A549 (cell line): ENCODE results near the gene TMEM100. TPM values are rescaled to one million over a fixed set of nuclear protein-coding genes. Genes with fewer than 3 reads are reported as not detected.
A peak's percentile ranks its signal among the peaks of the same experiment; 100 is the strongest.

Source experiments
- ATAC-seq, 2 experiments: fragments of 200-7000 bp in 1 of 2; fragments of >200 bp in 1 of 2; cut with Nextera tagmentation in 1 of 2; cut with Tn5 transposase in 1 of 2; 3 replicates each; pipeline versions ENCODE4 v1.8.0 to v1.9.1; 2018 to 2020; ENCODE audit warnings: mild to moderate bottlenecking in 1 of 2, moderate library complexity in 1 of 2
- CTCF ChIA-PET: fragments of 300-600 bp; sonication (Branson Sonifier 250); formaldehyde crosslinking; extraction: SDS; loops from one replicate; lab custom pipeline; 2021; ENCODE audit warnings: antibody characterized with exemption, inconsistent platforms; lab: Yijun Ruan, JAX
- POLR2A ChIA-PET: fragments of 350-600 bp; formaldehyde crosslinking; extraction: SDS; loops from one replicate; lab custom pipeline; 2021; ENCODE audit warnings: antibody characterized with exemption, inconsistent platforms; lab: Yijun Ruan, JAX
- DNase-seq, 2 experiments: peaks; one replicate each; pipeline versions ENCODE4 v3.0.0 to v3.0.0-alpha.2; 2011 to 2016; ENCODE audit warnings: low read depth in 1 of 2, low spot score in 1 of 2
- FAIRE-seq: peaks from 2 replicates; lab custom pipeline; 2011; peaks lifted over from hg19 to GRCh38; lab: Jason Lieb, UNC
- H3K27ac ChIP-seq, 2 experiments: fragments of >200 bp; sonication (Bioruptor Twin); formaldehyde crosslinking; 3 replicates each; pipeline ENCODE4 v1.5.1; 2016 to 2017
- H3K4me1 ChIP-seq: fragments of >200 bp; sonication (Bioruptor Twin); formaldehyde crosslinking; 3 replicates; pipeline ENCODE4 v1.6.1; 2016
- H3K4me2 ChIP-seq: fragments of >200 bp; sonication (Bioruptor Twin); formaldehyde crosslinking; 3 replicates; pipeline ENCODE4 v1.6.1; 2016
- H3K4me3 ChIP-seq: fragments of >200 bp; sonication (Bioruptor Twin); formaldehyde crosslinking; 3 replicates; pipeline ENCODE4 v1.5.1; 2016
- H3K9me3 ChIP-seq: fragments of >200 bp; sonication (Bioruptor Twin); formaldehyde crosslinking; 3 replicates; pipeline ENCODE4 v1.6.1; 2016
- CBX8 ChIP-seq: fragments of 200-600 bp; sonication (generic); IDR thresholded peaks from 2 replicates; pipeline ENCODE4 v1.6.1; 2016
- CTCF ChIP-seq: fragments of >200 bp; sonication (Bioruptor Twin); formaldehyde crosslinking; IDR thresholded peaks from 3 replicates; pipeline ENCODE4 v1.5.1; 2016
- E2F6 ChIP-seq: IDR thresholded peaks from 2 replicates; pipeline ENCODE4 v1.6.1; 2012; ENCODE audit warnings: low read depth, borderline replicate concordance
- EHF ChIP-seq: fragments of 250-450 bp; sonication (Bioruptor Pico); IDR thresholded peaks from 2 replicates; pipeline ENCODE4 v1.5.0; 2020; ENCODE audit warnings: mild to moderate bottlenecking
- ESRRA ChIP-seq: fragments of 150-350 bp; IDR thresholded peaks from 2 replicates; pipeline ENCODE4 v1.6.1; 2014; ENCODE audit warnings: mild to moderate bottlenecking, low read length, borderline replicate concordance
- FOSB ChIP-seq: fragments of 250-450 bp; sonication (Bioruptor Pico); IDR thresholded peaks from 2 replicates; pipeline ENCODE4 v1.5.0; 2020; ENCODE audit warnings: mild to moderate bottlenecking, moderate library complexity
- HDAC2 ChIP-seq: fragments of 200-600 bp; sonication (generic); IDR thresholded peaks from 2 replicates; pipeline ENCODE4 v1.6.1; 2016
- MAFK ChIP-seq: fragments of 450-650 bp; IDR thresholded peaks from 2 replicates; pipeline ENCODE4 v1.6.1; 2014; ENCODE audit not compliant: partially characterized antibody
- MAZ ChIP-seq: fragments of 150-350 bp; IDR thresholded peaks from 2 replicates; pipeline ENCODE4 v1.6.1; 2014; ENCODE audit warnings: antibody characterized with exemption, low read depth, low read length, borderline replicate concordance
- NPAS2 ChIP-seq: fragments of 250-450 bp; sonication (Bioruptor Pico); IDR thresholded peaks from 2 replicates; pipeline ENCODE4 v1.8.0; 2022; ENCODE audit warnings: mild to moderate bottlenecking, moderate library complexity, borderline replicate concordance
- RNF2 ChIP-seq: fragments of 200-600 bp; sonication (generic); IDR thresholded peaks from 2 replicates; pipeline ENCODE4 v1.6.1; 2016; ENCODE audit warnings: low read depth, mild to moderate bottlenecking, antibody characterized with exemption, moderate library complexity, borderline replicate concordance
- ZFP36 ChIP-seq: fragments of 450-650 bp; IDR thresholded peaks from 2 replicates; pipeline ENCODE4 v1.6.1; 2014; ENCODE audit warnings: borderline replicate concordance; ENCODE audit not compliant: partially characterized antibody
- WGBS: methylation state at CpG from one replicate; pipeline ENCODE4 v1.1.6; 2017; ENCODE audit errors: missing lambda C conversion rate; 5-methylcytosine and 5-hydroxymethylcytosine counted together
- polyA plus RNA-seq, 4 experiments: library from polyadenylated mRNA; depleted of rRNA in 3 of 4; stranded (reverse); fragments of >200 nt; fragmentation: RNase III in 1 of 4; extraction: RNeasy Plus Mini Kit Qiagen cat#74134 plus additional on column Dnase treatment in 1 of 4; gene quantifications; 2 replicates in 3 of 4; 3 replicates in 1 of 4; pipeline ENCODE4 v1.2.3, GENCODE V29; 2011 to 2017

The TMEM100 gene
- polyA plus RNA-seq, 2 of the 4 experiments (the other 2 are of a cell fraction) = not detected

- Histone ChIP-seq H3K27ac (no peak overlapping the region), H3K4me3 (no peak overlapping the region), H3K9me3 (peaks cover 4% of the 10 kb centered on the region; the same call in 2 of the 3 replicates), H3K4me2 (no peak overlapping the region), H3K4me1 (no peaks in the 10 kb centered on the region)
- peak; percentile 98 for TF ChIP-seq MAFK
- TF ChIP-seq CTCF = no peak
- no peak for TF ChIP-seq HDAC2
- POLR2A ChIA-PET = no interaction called here
- ATAC-seq (no peak), DNase-seq (no peak), FAIRE-seq (peak; percentile 13)
- CTCF ChIA-PET = interaction anchor here (0.8 to 1.0 kb wide), 2 partner anchors 42 to 157 kb away, joined by 4 read pairs; no protein-coding TSS in a partner anchor
- under 1% methylated on average over 4 of the region's 4 CpGs for WGBS
These were observed 38.9 kb downstream of the TMEM100 start for GRCh38 chr17:55683550-55684315.

GRCh38 chr17:55681342-55681700 is 41.3 kb downstream of the TMEM100 start:
- ATAC-seq = no peak

GRCh38 chr17:55680686-55681341 is 41.9 kb downstream of the TMEM100 start:
- Histone ChIP-seq H3K27ac (no peak overlapping the region), H3K4me1 (no peaks in the 10 kb centered on the region), H3K9me3 (no peaks in the 10 kb centered on the region; the same call in 2 of the 3 replicates), H3K4me2 (no peak overlapping the region), H3K4me3 (no peak overlapping the region)
- TF ChIP-seq E2F6 = no peak
- peak; percentile 98 for TF ChIP-seq RNF2
- TF ChIP-seq EHF = no peak
- TF ChIP-seq CBX8 = peak; percentile 97
- no peak for FAIRE-seq
- no peak for DNase-seq
- POLR2A ChIA-PET = no interaction called here
- CTCF ChIA-PET = interaction anchor here (0.6 to 0.8 kb wide), 2 partner anchors 143 to 1266 kb away, joined by 3 to 4 read pairs; no protein-coding TSS in a partner anchor
- no peak for ATAC-seq
- WGBS = 25% methylated on average over 4 of the region's 4 CpGs

More at GRCh38 chr17:55681342-55681700, 41.3 kb downstream of the TMEM100 start:
- H3K4me3 ChIP-seq = no peak overlapping the region
- H3K27ac ChIP-seq = no peak overlapping the region
- H3K4me2 ChIP-seq = no peak overlapping the region
- ChIA-PET POLR2A (no interaction called here), CTCF (interaction anchor here (1.2 kb wide), 1 partner anchor 155 kb away, joined by 4 read pairs; no protein-coding TSS in a partner anchor)
- TF ChIP-seq NPAS2 (CRISPR knock-in tag) = no peak
- no peak for TF ChIP-seq ZFP36
- peak; percentile 4 for TF ChIP-seq CBX8
- TF ChIP-seq MAZ = no peak
- no peak for DNase-seq
- no peaks in the 10 kb centered on the region for H3K4me1 ChIP-seq
- peak; percentile 73 for FAIRE-seq
- 0% methylated on average over 1 of the region's 1 CpG for WGBS
- no peaks in the 10 kb centered on the region; the same call in 2 of the 3 replicates for H3K9me3 ChIP-seq

- Histone ChIP-seq H3K4me3 (no peak overlapping the region), H3K27ac (no peak overlapping the region), H3K9me3 (no peaks in the 10 kb centered on the region), H3K4me2 (no peak overlapping the region), H3K4me1 (no peaks in the 10 kb centered on the region)
- CTCF ChIA-PET = interaction anchor here (0.8 to 2.0 kb wide), 3 partner anchors 30 to 41 kb away, joined by 3 to 7 read pairs (median 4); no protein-coding TSS in a partner anchor
- peak; percentile 83 for FAIRE-seq
- no peak for DNase-seq
- TF ChIP-seq FOSB = no peak
- TF ChIP-seq ESRRA = no peak
- no peak for ATAC-seq
- WGBS = 0% methylated on average over 1 of the region's 1 CpG
- POLR2A ChIA-PET = no interaction called here
These were observed 45.2 kb downstream of the TMEM100 start for GRCh38 chr17:55677446-55677845.
